GM19239 (cell line): ENCODE results near the gene ZNF765.
A peak's percentile ranks its signal among the peaks of the same experiment; 100 is the strongest.
"Not testable (repeated sequence)": the region's sequence is repeated elsewhere in the genome, so short reads cannot be mapped to it uniquely, and the experiment has no call there.

Experiments
- DNase-seq: peaks from one replicate; pipeline ENCODE4 v3.0.0; 2011; ENCODE audit warnings: low spot score; ENCODE audit not compliant: insufficient read length
- FAIRE-seq: peaks from 2 replicates; lab custom pipeline; 2011; peaks lifted over from hg19 to GRCh38; lab: Jason Lieb, UNC

ZNF765 gene

DNA sequence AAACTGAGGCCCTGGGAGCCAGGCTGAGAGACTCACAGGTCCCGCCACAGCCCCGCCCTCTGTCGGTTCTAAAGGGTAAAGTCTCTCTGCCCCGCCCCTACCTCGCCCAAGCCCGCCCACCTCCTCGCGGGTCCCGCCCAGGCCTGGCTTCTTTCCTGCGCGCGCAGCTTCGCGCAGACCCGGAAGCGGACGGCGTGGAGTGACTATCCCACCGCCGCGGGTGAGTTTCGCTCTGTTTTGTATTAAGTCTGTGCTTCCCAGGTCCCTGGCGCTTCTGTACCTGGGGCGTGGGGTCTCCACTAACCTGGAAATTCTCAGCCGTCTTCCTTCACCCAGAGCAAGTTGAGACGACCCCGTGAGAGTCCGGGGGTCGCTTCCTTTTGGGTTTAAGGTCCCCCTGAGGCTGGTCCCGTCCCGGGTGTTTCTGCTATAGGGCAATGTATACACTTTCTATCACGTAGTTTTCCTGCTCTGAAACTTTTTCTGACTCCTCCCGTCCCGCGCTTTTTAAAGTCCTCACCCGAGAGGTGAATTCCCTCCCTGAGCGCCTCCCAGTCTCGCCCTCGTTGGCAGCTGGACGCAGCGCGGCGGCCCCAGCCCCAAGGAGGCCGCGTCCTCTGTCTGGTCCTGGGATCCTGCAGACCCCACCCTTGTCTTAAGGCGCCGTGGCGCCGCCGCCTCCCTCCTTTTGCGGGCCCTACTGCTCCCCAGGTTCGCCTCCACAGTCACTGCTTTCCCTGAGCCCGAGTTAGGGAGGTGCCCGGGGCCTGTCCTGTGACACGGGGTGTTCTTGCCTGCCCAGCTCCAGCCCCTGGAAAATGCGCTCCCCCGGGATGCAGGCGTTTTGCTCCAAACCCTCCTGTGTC lies at the start of gene ZNF765:
Gene ZNF765, plus strand, starts transcription at position 176 of the 866 bp plus-strand sequence. CDS start 2,867 bp downstream, outside the sequence.
- FAIRE-seq (peak; percentile 14), DNase-seq (peak; percentile 79)

DNA sequence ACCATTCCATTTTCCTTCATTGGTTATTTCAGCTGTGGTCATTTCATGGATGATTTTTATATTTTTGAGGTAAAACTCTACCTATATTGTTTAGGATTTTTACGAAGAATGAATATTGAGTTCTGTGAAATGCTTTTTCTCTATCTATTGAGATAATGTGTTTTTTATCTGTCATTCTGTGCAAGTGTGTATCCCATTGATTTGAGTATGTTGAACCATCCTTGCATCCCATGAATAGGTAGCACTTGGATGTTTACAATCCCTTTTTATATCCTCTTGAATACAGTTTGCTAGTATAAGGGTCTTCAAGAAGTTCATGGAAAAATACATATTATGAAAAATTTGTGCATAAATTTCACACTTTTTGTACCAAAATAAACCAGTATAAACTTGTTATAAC lies 39.2 kb upstream of the ZNF765 start:
- DNase-seq (no peak), FAIRE-seq (no peak)

DNA sequence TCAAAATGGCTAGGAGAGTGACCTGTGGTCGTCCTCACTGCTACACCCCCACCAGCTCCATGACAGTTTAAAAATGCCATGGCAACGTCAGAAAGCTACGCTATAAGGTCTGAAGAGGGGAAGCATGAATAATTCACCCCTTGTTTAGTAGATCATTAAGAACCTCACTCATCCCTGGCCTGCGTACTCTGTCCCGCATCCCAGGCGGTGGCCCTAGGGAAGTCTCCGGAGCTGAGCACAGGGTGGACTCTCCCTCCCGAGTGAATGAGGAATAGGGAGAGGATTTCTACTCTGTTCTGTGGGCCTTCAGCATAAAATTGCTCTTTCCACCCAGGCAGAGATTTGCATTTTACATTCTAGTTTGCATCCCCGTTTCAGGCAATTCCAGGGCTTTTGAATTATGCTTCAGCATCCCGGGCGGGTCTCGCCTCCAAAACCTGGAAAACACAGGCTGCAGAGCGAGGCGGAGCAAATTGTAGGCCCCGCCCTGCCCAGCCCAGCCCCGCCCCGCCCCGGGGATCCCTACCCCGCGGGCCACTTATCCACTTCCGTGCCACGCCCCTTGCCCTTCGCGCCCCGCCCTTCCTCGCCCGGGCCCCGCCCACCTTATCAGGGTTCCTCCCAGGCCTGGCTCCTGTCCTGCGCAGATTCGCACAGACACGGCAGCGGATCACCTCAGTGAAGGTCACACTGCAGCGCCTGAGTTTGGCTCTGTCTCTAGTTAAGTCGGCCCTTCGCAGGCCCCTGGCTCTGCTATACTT lies 36.9 kb upstream of the ZNF765 start:
- DNase-seq (no peak), FAIRE-seq (no peak)

GRCh38 chr19:53360056-53360455 lies 34.9 kb upstream of the ZNF765 start:
- not testable (repeated sequence) for FAIRE-seq

GRCh38 chr19:53365134-53365898 lies 29.6 kb upstream of the ZNF765 start, which contains the start of gene ZNF525:
Gene ZNF525 (plus strand): TSS chr19:53365705. CDS start chr19:53372282, 6,577 bp downstream.
- DNase-seq (peak; percentile 79), FAIRE-seq (peak; percentile 91)

More at GRCh38 chr19:53360056-53360455, 34.9 kb upstream of the ZNF765 start:
- not testable (repeated sequence) for DNase-seq

- no peak for DNase-seq
- no peak for FAIRE-seq
Observed at GRCh38 chr19:53365899-53366493, 29.0 kb upstream of the ZNF765 start.

- FAIRE-seq (no peak), DNase-seq (no peak)
Observed at GRCh38 chr19:53372196-53372595, 22.8 kb upstream of the ZNF765 start.

DNA sequence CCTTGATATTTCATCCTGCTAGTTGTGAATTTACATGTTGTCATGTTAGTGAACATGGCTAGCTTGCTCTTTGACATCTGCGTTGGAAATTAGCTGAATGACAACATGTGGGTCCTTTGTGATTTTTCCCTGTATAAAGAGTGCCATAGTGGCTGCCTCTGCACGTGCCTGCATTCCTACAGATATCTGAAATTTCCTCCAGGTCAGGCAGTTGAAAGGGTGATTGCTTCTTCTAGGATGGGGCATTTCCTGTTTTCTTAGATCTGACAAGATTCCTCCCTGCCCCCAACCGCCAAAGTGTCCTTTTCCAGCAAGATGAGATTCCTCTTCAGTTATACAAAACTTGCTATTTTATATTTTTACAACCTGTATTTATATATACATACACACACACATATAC lies 20.7 kb upstream of the ZNF765 start:
- FAIRE-seq (no peak), DNase-seq (no peak)

- FAIRE-seq (no peak), DNase-seq (no peak)
Observed at GRCh38 chr19:53374743-53375142, 20.2 kb upstream of the ZNF765 start.

GRCh38 chr19:53381376-53381775 lies 13.6 kb upstream of the ZNF765 start:
- FAIRE-seq (no peak), DNase-seq (no peak)

GRCh38 chr19:53388168-53388567 lies 6.8 kb upstream of the ZNF765 start:
- DNase-seq (no peak), FAIRE-seq (no peak)

DNA sequence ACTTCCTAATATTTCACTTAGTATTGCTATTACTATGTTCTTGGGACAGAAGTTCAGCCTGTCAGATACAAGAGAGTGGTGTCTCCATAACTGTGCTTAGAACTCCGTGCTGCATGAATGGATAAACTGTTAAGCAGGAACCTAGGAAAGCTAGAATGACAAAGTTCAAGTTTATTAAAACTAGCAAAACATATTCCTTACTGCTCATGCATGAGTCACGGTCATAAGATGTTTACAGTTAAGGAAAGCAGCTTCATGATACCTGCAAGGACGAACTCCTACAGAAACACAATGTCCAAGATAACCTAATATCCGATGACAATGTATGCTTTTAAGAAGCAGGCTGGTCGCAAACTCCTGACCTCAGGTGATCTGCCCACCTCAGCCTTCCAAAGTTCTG lies 6.0 kb upstream of the ZNF765 start:
- DNase-seq (no peak), FAIRE-seq (no peak)

- DNase-seq (no peak), FAIRE-seq (no peak)
Observed at GRCh38 chr19:53389571-53389970, 5.4 kb upstream of the ZNF765 start.

DNA sequence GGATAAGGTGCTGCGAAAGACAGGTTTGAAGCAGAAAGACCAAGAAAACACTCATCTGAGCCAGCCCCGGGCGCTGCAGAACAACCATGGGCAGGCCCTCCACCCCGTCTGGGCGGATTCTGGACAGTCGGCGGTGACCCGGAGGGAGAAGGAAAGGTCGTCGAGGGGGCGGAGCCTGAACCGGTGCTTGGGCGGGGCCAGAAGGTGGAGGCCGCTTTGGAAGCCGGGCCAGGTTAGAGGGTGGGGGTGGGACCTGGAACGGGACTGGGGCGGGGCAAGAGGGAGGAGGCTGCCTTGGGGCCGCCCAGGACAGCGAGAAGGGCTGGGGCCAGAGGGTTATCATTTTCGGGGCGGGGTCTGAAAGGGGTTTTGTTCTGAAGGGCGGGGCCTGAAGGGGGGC lies 5.0 kb upstream of the ZNF765 start:
- FAIRE-seq: no peak
- no peak for DNase-seq

DNA sequence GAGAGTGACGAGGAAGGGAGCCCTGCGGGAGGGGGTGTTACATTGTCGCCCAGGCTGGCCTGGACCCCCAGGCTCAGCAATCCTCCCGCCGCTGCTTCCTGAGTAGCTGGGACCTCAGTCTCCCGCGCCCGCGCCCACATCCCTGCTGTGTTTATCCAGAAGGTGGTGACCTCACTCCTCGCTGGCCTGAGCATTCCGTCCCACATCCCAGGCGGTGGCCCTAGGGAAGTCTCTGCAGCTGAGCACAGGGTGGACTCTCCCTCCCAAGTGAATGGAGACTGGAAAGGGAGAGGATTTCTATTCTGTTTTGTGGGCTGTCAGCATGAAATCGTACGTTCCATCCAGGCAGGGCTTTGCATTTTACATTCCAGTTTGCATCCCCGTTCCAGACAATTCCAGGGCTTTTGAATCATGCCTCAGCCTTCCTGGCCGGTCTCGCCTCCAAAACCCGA lies 401 bp upstream of the ZNF765 start:
- DNase-seq (no peak), FAIRE-seq (peak; percentile 14)

DNA sequence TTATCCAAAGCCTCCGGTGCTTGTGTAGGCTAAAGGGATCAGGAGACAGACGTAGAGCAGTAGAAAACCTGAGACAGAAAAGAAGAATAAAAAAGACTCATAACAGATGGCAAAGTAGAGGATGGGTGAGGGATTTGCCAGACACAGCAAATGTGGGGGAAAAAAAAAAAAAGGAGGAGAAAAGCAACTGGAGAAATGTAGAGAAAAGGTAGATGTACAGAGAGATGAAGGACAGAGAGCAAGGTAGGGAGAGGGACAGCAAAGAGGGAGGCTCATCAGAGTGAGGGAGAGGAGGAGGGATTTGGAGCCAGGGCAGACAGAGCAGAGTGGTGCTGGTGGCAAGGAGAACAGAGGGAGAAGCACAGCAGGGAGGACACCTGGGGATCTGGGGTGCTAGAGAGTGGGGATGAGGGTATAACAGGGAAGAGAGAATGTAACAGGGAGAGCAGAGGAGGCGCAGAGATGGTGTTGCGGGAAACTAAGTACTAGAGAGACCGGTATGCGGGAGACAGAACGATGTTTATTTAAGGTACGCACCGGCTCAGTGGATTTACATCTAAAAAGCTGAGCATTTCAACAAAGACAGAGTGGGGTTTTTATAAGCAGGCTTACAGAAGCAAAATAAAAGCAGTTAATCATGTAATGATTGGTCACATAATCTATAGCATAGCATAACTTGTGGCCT lies 1.0 kb downstream of the ZNF765 start:
- not testable (repeated sequence) for DNase-seq, FAIRE-seq

- no peak for FAIRE-seq
- no peak for DNase-seq
Observed at GRCh38 chr19:53396525-53396868, 1.5 kb downstream of the ZNF765 start.

DNA sequence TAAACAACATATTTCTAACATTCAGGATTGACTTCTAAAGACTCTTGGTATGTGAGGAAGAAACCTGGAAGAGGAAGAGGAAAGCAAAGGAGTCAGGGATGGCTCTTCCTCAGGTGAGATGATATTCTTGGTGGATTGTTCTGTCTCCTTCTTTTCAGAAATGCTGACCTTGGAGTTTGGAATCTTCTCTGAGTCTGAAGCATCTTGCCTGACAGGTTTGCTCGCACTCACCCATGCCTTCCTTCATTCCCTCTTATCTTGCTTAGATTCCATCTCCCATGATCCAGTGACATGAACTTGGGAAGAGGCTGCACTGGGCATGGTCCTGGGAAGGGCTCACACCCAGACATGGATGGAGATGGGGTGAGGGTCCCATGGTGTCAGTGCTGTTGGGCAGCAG lies 3.0 kb downstream of the ZNF765 start:
- FAIRE-seq: not testable (repeated sequence)

DNA sequence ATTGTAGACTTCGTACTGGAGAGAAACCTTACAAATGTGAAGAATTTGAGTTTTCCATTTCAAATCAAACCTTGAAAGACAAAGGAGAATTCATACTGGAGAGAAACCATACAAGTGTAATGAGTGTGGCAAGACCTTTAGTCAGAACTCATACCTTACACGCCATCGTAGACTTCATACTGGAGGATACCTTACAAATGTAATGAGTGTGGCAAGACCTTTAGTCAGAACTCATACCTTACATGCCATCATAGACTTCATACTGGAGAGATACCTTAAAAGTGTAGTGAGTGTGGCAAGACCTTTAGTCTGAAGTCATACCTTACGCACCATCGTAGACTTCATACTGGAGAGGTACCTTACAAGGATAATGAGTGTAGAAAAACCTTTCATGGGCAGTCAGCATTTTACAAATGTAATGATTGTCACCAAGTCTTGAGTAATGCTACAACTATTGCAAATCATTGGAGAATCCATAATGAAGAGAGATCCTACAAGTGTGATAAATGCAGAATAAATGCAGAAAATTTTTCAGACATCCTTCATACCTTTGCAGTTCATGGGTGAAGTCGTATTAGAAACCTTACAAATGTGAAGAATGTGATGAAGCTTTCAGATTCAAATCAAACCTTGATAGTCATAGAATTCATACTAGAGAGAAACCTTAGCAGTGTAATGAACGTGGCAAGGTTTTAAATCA lies 14.7 kb downstream of the ZNF765 start:
- DNase-seq (no peak), FAIRE-seq (no peak)

More for the DNA sequence above, 3.0 kb downstream of the ZNF765 start:
- not testable (repeated sequence) for DNase-seq
